HepG2 (cell line): ENCODE measurements around the gene PDK1.

Experiments
- ELF4 ChIP-seq: sonication (generic); formaldehyde crosslinking; IDR thresholded peaks from 2 replicates; pipeline ENCODE4 v1.5.0; 2020; ENCODE audit warnings: missing genetic modification reagents, mild to moderate bottlenecking, moderate library complexity, borderline replicate concordance
- KLF16 ChIP-seq, 2 experiments: sonication (generic) in 1 of 2; formaldehyde crosslinking in 1 of 2; IDR thresholded peaks; 2 replicates each; pipeline versions ENCODE4 v1.6.1 to v1.8.0; 2016 to 2023; ENCODE audit warnings: missing genetic modification reagents in 2 of 2, missing compliant biosample characterization in 1 of 2
- MXI1 ChIP-seq: IDR thresholded peaks from 3 replicates; pipeline ENCODE4 v1.6.1; 2012; ENCODE audit warnings: low read depth, low read length, inconsistent platforms, borderline replicate concordance
- SP2 ChIP-seq: sonication (generic); formaldehyde crosslinking; IDR thresholded peaks from 2 replicates; pipeline ENCODE4 v1.5.1; 2020; ENCODE audit warnings: mild to moderate bottlenecking, missing genetic modification reagents
- TCF7L2 ChIP-seq: IDR thresholded peaks from 2 replicates; pipeline ENCODE4 v1.6.1; 2011; ENCODE audit warnings: mild to moderate bottlenecking, low read depth, low read length, moderate library complexity
- ZNF550 ChIP-seq: sonication (generic); formaldehyde crosslinking; IDR thresholded peaks from 2 replicates; pipeline ENCODE4 v1.4.0; 2020; ENCODE audit warnings: mild to moderate bottlenecking, missing genetic modification reagents, borderline replicate concordance
- ZNF792 ChIP-seq: IDR thresholded peaks from 2 replicates; pipeline ENCODE4 v1.6.1; 2016
- ZNF878 ChIP-seq: sonication (generic); formaldehyde crosslinking; IDR thresholded peaks from 2 replicates; pipeline ENCODE4 v1.8.1; 2023; ENCODE audit warnings: mild to moderate bottlenecking, missing genetic modification reagents, moderate library complexity
- ZNF891 ChIP-seq: sonication (generic); formaldehyde crosslinking; IDR thresholded peaks from 2 replicates; pipeline ENCODE4 v1.5.0; 2020; ENCODE audit warnings: mild to moderate bottlenecking, missing genetic modification reagents
- TF ChIP-seq, protein P1 (sequence below): sonication (generic); formaldehyde crosslinking; IDR thresholded peaks from 2 replicates; pipeline ENCODE4 v1.4.0; 2020; ENCODE audit warnings: missing genetic modification reagents
- TF ChIP-seq, protein P2 (sequence below): sonication (generic); formaldehyde crosslinking; IDR thresholded peaks from 2 replicates; pipeline ENCODE4 v1.4.0; 2020; ENCODE audit warnings: missing genetic modification reagents
- TF ChIP-seq, protein P3 (sequence below): sonication (generic); formaldehyde crosslinking; conservative IDR thresholded peaks from 2 replicates; pipeline ENCODE4 v1.4.0; 2020; ENCODE audit warnings: mild to moderate bottlenecking, missing genetic modification reagents, moderate library complexity
- TF ChIP-seq, protein P4 (sequence below), 2 experiments: IDR thresholded peaks; 2 replicates each; pipeline ENCODE4 v1.6.1; 2011 to 2012; ENCODE audit warnings: low read length in 2 of 2, borderline replicate concordance in 1 of 2, low read depth in 1 of 2, mild to moderate bottlenecking in 1 of 2, moderate library complexity in 1 of 2

DNA sequence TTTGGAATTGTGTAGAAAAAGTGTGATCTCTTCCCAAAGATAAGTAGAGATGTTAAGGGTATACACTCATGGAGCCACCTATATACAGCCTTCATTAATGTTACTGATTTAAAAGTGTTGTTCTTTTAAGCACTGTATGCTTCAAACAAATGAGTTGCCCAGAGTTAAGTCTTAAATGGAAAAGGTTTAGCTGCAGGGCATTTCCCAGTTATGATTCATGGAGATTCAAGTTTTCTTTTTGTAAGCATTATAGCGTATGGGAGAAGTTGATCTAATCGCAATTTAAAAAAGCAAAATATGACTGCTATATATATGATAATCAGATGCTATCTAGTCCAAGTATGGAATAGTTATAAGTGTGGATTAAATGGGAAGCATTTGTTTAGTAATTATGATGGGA is 4.8 kb downstream of the PDK1 start:
- TF ChIP-seq ELF4 (no peak), ZNF550 (no peak), ZNF792 (no peak), ZNF891 (CRISPR knock-in tag) (no peak), ZNF878 (CRISPR knock-in tag) (no peak), KLF16 (CRISPR knock-in tag; IDR thresholded peaks at IDR 0.05) (no peak), MXI1 (no peak), TCF7L2 (no peak), SP2 (CRISPR knock-in tag) (no peak)
- TF ChIP-seq, protein P1, sequence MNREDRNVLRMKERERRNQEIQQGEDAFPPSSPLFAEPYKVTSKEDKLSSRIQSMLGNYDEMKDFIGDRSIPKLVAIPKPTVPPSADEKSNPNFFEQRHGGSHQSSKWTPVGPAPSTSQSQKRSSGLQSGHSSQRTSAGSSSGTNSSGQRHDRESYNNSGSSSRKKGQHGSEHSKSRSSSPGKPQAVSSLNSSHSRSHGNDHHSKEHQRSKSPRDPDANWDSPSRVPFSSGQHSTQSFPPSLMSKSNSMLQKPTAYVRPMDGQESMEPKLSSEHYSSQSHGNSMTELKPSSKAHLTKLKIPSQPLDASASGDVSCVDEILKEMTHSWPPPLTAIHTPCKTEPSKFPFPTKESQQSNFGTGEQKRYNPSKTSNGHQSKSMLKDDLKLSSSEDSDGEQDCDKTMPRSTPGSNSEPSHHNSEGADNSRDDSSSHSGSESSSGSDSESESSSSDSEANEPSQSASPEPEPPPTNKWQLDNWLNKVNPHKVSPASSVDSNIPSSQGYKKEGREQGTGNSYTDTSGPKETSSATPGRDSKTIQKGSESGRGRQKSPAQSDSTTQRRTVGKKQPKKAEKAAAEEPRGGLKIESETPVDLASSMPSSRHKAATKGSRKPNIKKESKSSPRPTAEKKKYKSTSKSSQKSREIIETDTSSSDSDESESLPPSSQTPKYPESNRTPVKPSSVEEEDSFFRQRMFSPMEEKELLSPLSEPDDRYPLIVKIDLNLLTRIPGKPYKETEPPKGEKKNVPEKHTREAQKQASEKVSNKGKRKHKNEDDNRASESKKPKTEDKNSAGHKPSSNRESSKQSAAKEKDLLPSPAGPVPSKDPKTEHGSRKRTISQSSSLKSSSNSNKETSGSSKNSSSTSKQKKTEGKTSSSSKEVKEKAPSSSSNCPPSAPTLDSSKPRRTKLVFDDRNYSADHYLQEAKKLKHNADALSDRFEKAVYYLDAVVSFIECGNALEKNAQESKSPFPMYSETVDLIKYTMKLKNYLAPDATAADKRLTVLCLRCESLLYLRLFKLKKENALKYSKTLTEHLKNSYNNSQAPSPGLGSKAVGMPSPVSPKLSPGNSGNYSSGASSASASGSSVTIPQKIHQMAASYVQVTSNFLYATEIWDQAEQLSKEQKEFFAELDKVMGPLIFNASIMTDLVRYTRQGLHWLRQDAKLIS (CRISPR knock-in tag) = no peak
- TF ChIP-seq, protein P2, sequence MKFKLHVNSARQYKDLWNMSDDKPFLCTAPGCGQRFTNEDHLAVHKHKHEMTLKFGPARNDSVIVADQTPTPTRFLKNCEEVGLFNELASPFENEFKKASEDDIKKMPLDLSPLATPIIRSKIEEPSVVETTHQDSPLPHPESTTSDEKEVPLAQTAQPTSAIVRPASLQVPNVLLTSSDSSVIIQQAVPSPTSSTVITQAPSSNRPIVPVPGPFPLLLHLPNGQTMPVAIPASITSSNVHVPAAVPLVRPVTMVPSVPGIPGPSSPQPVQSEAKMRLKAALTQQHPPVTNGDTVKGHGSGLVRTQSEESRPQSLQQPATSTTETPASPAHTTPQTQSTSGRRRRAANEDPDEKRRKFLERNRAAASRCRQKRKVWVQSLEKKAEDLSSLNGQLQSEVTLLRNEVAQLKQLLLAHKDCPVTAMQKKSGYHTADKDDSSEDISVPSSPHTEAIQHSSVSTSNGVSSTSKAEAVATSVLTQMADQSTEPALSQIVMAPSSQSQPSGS (CRISPR knock-in tag) = no peak
- TF ChIP-seq, protein P3, sequence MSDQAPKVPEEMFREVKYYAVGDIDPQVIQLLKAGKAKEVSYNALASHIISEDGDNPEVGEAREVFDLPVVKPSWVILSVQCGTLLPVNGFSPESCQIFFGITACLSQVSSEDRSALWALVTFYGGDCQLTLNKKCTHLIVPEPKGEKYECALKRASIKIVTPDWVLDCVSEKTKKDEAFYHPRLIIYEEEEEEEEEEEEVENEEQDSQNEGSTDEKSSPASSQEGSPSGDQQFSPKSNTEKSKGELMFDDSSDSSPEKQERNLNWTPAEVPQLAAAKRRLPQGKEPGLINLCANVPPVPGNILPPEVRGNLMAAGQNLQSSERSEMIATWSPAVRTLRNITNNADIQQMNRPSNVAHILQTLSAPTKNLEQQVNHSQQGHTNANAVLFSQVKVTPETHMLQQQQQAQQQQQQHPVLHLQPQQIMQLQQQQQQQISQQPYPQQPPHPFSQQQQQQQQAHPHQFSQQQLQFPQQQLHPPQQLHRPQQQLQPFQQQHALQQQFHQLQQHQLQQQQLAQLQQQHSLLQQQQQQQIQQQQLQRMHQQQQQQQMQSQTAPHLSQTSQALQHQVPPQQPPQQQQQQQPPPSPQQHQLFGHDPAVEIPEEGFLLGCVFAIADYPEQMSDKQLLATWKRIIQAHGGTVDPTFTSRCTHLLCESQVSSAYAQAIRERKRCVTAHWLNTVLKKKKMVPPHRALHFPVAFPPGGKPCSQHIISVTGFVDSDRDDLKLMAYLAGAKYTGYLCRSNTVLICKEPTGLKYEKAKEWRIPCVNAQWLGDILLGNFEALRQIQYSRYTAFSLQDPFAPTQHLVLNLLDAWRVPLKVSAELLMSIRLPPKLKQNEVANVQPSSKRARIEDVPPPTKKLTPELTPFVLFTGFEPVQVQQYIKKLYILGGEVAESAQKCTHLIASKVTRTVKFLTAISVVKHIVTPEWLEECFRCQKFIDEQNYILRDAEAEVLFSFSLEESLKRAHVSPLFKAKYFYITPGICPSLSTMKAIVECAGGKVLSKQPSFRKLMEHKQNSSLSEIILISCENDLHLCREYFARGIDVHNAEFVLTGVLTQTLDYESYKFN (CRISPR knock-in tag) = no peak
- TF ChIP-seq, protein P4, sequence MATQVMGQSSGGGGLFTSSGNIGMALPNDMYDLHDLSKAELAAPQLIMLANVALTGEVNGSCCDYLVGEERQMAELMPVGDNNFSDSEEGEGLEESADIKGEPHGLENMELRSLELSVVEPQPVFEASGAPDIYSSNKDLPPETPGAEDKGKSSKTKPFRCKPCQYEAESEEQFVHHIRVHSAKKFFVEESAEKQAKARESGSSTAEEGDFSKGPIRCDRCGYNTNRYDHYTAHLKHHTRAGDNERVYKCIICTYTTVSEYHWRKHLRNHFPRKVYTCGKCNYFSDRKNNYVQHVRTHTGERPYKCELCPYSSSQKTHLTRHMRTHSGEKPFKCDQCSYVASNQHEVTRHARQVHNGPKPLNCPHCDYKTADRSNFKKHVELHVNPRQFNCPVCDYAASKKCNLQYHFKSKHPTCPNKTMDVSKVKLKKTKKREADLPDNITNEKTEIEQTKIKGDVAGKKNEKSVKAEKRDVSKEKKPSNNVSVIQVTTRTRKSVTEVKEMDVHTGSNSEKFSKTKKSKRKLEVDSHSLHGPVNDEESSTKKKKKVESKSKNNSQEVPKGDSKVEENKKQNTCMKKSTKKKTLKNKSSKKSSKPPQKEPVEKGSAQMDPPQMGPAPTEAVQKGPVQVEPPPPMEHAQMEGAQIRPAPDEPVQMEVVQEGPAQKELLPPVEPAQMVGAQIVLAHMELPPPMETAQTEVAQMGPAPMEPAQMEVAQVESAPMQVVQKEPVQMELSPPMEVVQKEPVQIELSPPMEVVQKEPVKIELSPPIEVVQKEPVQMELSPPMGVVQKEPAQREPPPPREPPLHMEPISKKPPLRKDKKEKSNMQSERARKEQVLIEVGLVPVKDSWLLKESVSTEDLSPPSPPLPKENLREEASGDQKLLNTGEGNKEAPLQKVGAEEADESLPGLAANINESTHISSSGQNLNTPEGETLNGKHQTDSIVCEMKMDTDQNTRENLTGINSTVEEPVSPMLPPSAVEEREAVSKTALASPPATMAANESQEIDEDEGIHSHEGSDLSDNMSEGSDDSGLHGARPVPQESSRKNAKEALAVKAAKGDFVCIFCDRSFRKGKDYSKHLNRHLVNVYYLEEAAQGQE (IDR thresholded peaks at IDR 0.05; ENCODE audit: borderline replicate concordance in 1 of 2, low read depth in 1 of 2, low read length in 2 of 2) = no peak
